ENCODE measurements around the gene CPSF3.

- TF ChIP-seq CTCF (tag by site-specific recombination; IDR thresholded peaks at IDR 0.05) (no peak), ZNF514 (tag by site-specific recombination; IDR thresholded peaks at IDR 0.05) (no peak), ZNF513 (tag by site-specific recombination; IDR thresholded peaks at IDR 0.05) (no peak), ZNF211 (tag by site-specific recombination; IDR thresholded peaks at IDR 0.05; ENCODE audit: low read depth) (no peak), RBAK (tag by site-specific recombination; IDR thresholded peaks at IDR 0.05) (no peak)
Observed at GRCh38 chr2:9466147-9466683, 42.8 kb downstream of the CPSF3 start.
